HG02885 (cell line): ENCODE measurements around the gene UBE2H.
"Not testable (repeated sequence)": the region's sequence is repeated elsewhere in the genome, so short reads cannot be mapped to it uniquely, and the experiment has no call there.

Experiments used
- ATAC-seq: cut with Tn5 transposase; IDR thresholded peaks from one replicate; pipeline ENCODE4 v1.9.1; 2021; ENCODE audit warnings: mild to moderate bottlenecking; ENCODE audit not compliant: unreplicated experiment, poor library complexity

The UBE2H gene

DNA sequence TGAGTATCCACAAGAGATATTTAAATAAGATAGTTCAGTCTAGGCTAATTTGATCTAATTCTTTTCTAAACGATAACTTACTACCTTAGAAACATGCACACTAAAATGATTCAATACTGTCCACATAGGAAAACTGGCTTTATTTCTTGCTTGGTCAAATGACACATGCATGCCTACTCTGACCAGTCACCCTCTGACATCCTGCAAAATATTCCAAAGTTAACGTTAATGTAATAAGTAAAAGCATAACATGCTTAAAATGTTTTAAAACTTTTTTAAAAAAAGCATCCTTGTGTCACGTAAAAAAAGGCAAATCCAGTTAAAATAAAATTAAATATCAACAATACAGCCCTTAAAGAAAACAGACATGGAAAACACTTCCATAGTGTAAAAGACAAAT is 70.2 kb downstream of the UBE2H start:
- no peak for ATAC-seq

DNA sequence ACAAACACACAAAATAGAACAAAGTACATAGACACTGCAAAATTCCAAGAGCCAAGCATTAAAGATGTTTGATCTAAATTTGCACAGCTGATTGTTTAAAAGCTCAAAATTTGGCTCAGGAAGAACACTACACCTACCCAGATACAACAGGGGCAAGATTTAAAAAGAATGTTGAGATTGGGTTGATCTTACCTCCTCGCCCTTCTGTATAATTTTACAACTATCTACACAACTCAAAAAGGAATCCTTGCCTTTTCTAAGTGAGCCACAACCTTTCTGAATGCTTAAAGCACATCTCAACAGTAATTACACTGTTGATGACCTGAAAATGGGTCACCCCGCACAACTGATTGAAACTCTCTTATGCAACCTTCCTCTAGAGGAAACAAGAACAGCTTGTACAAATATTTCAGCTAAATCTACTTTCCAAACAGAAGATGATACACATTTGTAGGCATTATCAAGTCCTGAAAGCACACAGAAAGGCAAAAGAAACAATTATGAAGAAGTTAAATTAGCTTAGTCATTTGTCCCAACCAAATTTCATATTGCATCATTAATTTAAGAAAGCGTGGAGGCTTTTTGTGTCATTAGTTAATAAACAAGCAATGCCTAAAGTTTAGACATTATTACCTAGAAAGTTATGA is 75.5 kb downstream of the UBE2H start:
- no peak for ATAC-seq

DNA sequence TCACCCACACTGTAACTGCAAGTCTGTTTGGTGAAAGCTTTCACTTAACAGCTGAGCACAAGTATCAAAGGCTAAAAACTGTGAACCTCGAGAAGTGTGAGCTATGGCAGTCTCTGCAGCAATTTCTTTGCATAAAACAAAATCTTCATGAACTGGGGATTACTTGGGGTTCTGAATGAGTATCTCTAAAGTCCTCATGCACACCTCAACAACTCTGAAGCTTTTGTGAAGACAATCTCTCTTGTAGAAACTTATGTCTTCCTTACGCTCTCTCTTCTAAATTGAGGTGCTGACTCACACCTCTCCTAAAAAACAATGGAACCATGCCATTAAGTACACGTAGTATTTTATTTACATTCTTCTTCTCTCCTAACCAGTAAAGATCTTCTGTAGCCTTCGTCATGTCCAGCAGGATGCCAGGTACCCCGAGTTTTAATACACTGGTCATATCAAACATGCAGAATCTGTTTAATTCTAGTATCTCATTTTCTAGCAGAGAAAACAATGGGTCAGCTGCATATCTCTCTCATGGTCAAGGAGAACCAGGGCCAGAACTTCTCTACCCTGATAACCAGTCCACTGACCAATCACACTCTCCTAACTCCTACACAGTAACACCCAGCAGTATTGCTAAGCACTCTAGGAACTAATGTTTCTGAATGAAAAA is 76.9 kb downstream of the UBE2H start:
- ATAC-seq: no peak

DNA sequence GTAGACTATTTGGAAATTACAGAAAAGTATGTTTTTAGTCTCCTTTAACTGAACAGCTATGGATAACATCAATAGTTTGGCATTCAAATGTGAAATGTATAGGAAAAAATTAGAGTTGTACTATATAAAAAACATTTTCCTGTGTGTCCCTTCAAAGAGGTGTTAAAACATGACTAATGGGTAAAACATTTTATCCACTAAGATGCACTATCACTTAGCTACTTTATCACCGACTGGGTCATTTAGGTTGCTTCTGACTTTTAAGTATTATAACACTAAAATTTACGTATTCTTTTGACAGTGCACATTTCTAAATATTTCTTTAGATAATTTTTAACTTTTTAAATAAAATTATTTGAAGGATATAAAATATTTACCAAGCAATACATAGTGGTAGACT is 77.6 kb downstream of the UBE2H start:
- no peak for ATAC-seq

DNA sequence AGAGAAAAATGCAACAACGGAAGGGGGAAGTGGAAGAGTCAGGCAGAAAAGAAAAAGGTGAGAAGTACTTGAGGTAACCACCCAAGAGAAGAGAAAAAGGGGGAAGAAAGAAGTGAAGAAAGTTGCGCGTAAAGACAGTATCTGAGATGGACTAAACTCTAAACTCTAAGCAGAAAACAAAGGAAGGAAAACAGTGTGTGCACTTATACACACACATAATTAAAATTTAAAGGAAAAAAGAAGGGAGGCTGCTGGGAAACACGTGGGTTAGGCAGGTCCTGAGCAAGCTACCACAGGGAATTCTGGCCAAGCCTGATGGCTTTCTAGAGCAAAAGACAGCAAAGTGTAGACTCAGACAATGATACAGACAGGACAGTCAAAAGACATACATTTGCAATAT is 78.0 kb downstream of the UBE2H start:
- ATAC-seq: no peak

DNA sequence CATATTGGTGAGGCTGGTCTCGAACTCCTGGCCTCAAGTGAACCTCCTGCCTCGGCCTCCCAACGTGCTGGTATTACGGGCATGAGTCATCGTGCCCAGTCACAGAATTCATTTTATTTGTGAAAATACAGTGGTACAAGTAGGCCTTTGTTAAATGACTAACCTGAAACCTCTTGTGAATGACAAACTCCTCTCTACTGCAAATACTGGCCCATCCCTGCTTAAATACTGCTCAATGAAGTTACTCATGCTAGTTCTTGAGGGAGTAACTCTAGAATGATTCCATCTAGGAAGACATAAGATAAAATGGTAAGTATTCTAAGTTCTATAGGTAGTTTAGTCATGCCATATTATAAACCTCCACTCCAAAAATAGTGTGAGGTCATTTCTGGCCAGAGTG is 80.7 kb downstream of the UBE2H start:
- no peak for ATAC-seq

DNA sequence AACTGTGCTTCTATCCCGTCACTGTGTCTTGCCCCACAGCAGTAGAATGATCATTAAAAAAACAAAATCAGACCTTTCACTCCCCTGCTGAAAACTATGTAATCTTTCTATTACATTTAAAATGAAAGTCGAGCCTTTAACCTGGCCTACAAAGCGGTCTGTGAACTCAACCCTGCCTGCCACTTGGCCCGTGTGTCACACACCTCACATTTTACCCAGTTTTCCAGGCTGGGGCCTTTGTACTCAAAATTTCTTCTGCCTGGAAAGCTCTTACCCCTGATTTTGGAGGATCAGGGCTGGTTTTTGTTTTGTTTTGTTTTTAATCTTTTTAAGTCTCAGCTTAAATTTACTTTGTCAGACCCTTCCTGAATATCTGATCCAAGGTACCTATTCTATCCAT is 82.1 kb downstream of the UBE2H start:
- ATAC-seq: no peak

DNA sequence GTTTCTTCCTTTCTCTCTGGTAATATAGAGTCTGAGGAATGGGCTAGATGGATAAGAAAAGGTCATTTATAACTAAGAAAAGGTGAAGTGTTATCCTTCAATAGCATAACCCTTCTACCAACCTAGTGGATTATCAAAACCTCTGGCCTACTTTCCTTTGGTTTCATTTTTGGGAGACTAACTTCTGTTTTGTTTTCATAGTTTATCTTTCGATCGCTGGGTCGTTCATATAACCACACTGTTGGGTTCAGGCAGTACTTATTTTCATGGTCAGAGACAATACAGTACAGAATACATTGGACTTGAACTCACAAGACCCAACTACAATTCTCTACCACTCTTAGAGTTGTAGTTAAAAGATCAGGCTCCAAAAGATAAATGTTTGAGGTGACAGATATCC is 86.5 kb downstream of the UBE2H start:
- no peak for ATAC-seq

DNA sequence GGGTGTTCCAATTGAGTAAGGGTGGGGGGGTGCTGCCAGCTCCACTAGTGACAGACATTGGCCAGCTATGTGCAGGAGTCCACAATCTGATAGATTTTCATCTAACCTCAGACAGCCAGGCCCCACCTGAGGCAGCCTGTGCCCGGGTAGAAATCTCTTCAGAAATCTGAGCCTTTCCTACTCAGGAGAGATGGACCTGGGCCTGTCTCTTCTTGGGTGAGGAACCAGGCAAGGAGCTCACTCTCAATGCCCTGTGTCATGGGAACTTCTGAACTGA is 86.9 kb downstream of the UBE2H start:
- no peak for ATAC-seq

DNA sequence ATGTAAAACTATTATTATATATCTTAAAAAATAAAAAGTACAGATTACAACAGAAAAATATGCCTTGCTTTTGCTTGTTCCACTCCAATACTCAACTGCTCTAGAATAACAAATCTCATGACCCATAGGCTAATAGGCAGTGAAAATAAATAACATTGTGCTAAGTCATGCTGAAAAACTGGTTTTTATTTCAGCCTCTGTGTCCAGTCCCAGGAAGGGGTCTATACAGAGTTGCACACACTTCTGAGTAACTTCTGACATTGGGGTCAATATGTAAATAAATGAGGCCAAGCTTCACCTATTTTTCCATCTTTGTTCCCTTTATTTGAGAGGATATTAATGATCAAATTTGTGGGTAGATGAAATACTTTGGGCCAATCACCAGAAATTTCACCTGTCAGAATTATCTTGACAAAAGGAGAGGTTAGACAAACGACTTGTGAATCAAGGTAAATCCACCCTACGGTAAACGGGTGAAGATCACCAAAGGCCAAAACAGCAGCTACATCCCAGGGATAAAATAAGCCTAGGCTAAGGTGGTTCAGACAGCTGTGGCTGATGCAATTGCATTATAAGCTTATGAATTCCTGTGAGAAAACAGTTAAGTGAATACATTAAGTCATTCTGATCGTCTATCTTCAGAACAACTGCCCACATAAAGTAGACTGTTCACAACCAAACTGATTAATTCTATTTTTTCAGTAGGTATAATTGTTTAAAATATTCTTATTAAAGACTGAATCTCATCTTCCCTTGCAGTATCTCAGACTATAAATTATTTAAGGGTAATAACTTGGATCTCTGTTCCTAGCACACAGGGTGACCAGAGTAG is 87.5 kb downstream of the UBE2H start:
- no peak for ATAC-seq

DNA sequence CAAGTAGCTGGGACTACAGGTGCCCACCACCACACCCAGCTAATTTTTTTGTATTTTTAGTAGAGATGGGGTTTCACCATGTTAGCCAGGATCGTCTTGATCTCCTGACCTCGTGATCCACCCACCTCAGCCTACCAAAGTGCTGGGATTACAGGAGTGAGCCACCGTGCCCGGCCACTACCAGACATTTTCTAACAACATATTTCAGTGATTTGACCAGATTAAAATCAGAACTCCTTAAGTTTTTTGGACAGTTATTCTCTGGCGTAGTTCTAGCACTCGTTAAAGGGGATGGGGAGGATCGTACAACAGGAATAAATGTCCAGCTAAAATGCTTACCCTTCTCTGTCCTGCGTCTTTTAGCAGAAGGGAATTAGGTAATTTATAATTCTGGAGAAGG is 88.1 kb downstream of the UBE2H start:
- not testable (repeated sequence) for ATAC-seq

DNA sequence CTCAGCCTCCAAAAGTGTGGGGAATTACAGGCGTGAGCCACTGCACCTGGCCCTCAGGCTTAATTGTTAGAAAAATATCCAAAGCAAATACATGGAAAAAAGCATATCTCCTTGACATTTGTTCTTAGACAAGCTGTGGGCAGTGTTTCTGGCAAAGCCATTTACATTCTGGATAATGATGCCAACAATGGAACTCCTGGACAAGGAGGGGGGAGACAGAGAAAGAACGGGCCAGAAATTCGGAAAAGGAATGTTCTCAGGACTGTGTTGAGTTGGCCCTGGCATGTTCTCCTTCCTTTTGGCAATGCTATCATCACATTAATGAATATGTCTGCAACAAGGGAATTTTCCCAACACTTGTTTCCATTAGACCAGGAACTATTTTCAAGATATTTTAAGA is 88.7 kb downstream of the UBE2H start:
- ATAC-seq: no peak

DNA sequence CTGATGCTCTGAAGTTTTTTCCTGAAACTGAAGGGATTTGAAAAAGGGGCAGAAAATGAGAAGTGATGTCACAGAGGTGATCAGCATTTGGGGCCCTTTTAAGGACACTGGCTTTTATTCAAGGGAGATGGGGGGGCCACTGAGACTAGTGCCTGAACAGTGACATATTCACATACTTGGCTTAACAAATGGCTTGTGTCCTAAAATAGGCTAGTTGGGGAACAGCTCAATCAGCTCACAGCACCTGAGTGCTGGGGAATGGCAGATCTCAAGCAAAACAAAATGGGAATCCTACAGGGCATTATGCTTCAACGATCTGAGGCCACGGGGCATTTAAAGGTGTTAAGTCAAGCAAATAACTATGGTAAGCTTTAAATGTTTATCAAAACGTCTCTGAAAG is 90.1 kb downstream of the UBE2H start:
- no peak for ATAC-seq

DNA sequence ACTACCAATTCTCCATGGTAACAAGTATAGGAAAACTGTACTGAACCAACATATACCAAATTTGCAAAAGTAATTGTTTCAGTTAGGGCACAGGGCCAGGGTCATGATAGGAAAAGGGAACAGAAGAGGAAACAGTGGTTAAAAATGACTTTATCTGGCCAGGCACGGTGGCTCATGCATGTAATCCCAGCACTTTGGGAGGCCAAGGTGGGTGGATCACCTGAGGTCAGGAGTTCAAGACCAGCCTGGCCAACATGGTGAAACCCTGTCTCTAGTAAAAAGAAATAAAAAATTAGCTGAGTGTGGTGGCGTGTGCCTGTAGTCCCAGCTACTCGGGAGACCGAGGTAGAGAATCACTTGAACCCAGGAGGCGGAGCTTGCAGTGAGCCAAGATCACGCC is 92.0 kb downstream of the UBE2H start:
- ATAC-seq: not testable (repeated sequence)

DNA sequence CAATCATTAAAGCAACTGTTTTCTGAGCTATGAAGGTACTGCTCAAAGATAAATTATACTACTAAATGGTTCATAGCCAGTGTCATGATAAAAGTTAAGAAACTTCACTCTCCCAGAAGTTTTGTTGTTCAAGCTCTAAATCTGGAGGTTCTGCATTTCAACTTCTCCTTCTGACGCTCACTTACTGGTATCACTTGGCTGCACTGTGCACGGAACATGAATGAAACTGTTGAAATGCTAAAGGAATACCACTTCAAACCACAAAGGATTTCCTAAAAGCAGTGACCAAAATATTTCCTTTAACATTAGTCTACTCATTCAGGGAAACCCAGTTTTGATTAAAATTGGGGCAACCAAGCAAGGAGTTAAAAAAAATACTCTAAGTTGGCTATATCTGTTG is 93.6 kb downstream of the UBE2H start:
- ATAC-seq: no peak

DNA sequence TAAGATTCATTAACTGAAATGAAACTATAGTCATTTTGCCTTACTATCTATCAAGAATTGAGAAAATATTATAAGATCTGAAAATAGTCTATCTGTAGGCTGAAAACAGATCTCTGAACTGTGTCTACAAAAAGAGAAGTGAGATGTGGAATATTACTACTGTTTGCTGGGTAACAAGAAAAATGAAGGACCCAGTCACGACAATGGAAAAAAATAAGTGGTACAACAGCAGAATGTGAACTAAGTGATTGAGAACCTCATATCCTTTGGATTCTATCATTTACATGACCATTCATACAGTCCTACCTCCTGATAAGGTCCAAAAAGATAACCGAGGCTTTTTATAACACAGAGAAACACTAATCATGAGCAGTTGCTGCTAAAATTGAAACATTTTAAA is 94.3 kb downstream of the UBE2H start:
- no peak for ATAC-seq

DNA sequence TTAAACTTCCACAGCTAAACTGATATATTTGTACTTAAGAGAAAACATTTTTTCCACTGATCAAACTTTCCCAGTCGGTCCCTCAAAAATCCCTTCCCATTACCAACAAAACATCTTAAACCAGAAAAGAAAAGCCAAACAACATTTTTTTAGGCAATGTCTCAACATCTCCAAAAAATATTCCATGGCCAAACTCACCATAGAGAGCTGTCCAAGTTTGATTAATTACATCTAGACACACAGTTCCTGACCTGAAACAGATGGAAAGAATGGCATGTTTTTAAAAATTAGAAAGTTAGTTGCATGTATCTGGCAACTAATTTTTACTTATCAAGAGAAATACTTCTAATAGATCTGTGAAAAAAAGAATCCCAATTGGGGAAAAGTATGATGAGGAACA is 95.4 kb downstream of the UBE2H start:
- no peak for ATAC-seq

DNA sequence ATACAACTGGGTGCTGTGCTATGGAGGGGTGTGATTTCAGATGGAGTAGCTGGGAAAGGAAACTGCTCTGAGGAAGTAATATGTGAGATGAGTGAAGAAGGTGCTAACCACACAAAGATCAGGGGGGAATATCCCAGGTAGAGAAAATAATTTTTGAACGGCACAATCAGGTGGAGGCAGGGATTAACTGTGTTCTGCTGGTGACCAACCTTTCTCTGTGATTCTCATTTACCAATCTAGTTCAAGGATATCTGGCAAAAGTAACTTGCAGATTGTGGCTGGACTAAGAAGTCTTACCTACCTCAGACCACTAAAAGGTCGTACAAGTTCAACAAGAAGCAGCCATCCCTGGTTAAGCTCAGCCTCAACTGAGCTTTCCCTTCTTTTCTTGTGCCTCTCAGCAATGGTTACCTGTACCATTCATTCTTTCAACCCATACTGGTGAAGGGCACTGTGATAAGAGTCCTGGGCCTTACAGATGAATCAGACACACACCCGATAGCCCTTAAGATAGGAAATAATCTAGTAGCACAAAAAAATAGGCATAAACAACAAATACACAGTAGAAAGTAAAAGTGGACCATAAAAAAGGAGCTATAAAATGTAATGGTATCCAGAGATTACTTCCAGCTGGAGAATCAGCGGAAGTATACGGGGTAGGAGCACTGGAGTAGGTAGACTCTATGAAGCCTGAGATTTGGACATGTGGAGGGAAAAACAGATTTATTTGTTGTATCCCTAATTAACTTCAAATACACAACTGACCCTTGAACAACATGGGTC is 96.6 kb downstream of the UBE2H start:
- ATAC-seq: no peak

DNA sequence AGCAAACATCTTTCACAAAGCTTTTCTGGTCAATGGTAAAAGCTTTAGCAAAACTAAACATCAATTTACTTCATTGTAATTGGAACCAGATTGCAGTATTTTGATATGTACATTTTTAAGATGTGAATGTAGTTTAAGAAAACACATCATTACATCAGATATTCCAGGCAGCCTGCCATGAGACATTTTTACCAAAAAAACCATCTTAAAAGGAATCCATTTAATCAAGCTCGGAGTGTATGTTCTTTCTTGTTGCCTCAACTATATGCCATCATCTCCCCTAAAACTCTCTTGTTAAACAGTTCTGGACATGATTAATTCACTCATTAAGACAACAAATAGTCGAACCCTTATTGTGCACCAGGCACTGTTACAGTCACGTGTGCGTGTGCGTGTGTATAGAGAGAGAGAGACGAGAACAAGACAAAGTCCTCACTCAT is 97.5 kb downstream of the UBE2H start:
- no peak for ATAC-seq

DNA sequence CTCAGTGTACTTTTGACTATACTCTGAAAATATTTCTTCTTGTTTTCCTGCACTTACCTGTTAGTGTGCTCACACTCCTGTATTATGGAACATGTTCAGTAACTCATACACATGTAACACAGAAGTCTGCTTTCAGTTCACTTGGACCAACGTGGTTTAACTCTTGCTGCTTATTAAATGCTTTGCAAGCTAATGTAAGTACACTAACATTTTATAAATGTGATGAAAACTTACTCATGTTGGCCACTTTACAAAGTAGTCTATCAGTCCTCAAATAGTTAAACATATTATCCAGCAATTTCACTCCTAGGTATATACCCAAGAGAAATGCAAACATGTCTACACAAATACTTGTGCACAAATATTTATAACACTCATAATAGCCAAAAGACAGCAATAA is 98.4 kb downstream of the UBE2H start:
- ATAC-seq: no peak

DNA sequence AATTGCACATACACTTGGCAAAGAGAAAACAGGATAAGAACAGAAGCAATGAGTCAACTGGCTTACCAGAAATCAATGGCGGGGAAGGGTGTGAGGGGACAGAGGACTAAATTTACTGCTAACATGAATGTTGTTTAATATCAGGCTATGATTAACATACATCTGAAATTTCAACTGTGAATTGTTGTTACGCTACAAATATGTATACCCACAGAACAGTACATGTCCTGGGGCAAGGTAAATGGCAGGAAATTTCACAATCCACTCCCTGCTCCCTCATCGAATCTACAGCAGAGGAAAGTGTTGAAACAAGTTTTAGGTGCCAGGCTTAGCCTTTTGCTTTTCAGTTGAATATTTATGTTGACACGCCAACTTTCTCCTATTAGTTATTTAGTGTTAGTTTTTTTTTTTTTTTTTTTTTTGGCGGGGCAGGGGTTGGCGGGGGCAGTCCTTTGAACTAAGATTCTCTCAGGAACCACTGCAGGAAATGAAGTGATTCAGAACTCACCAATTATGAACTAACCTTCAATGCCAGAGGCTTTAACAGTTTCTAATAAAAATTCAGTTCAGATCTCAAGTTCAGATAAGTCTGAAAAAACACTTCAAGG is 99.0 kb downstream of the UBE2H start:
- ATAC-seq: no peak
